IMR-90 (cell line): ENCODE data around the gene PLCD4. TPM values are rescaled to one million over a fixed set of nuclear protein-coding genes. Genes with fewer than 3 reads are reported as not detected.

Source experiments
- ATAC-seq: fragments of 200-7000 bp; cut with Tn5 transposase; 2 replicates; pipeline ENCODE4 v1.9.1; 2020; ENCODE audit warnings: low read depth, mild to moderate bottlenecking, moderate library complexity
- BruUV-seq: library from RNA; stranded (reverse); fragments of 400-500 nt; replicated peaks from 2 replicates; lab custom pipeline; 2021; lab: Mats Ljungman, UMichigan
- CTCF ChIA-PET: fragments of 300-600 bp; formaldehyde crosslinking; extraction: SDS; loops from one replicate; lab custom pipeline; 2021; ENCODE audit warnings: antibody characterized with exemption; lab: Yijun Ruan, JAX
- POLR2A ChIA-PET: fragments of 300-600 bp; sonication (Branson Sonifier 250); formaldehyde crosslinking; loops from one replicate; lab custom pipeline; 2022; ENCODE audit warnings: antibody characterized with exemption; ENCODE audit not compliant: unreplicated experiment; lab: Charles Lee
- DNase-seq: peaks from one replicate; pipeline ENCODE4 v3.0.0; 2013
- H2AFZ ChIP-seq: replicated peaks from 2 replicates; pipeline ENCODE3; 2013; ENCODE audit warnings: low read length, mild to moderate bottlenecking; ENCODE audit not compliant: poor library complexity
- H2AK5ac ChIP-seq: 2 replicates; pipeline ENCODE4 v1.6.1; 2013; ENCODE audit warnings: low read depth, low read length, inconsistent platforms
- H2AK9ac ChIP-seq: replicated peaks from 2 replicates; pipeline ENCODE3; 2013; ENCODE audit warnings: mild to moderate bottlenecking, low read depth, low read length, moderate library complexity; ENCODE audit not compliant: poor library complexity
- H2BK120ac ChIP-seq: 2 replicates; pipeline ENCODE4 v1.6.1; 2013; ENCODE audit warnings: low read depth, low read length, inconsistent platforms
- H2BK15ac ChIP-seq: 3 replicates; pipeline ENCODE4 v1.6.1; 2013; ENCODE audit warnings: low read depth, low read length, inconsistent platforms
- H2BK20ac ChIP-seq: 2 replicates; pipeline ENCODE4 v1.6.1; 2013; ENCODE audit warnings: low read depth, mild to moderate bottlenecking, inconsistent platforms, low read length, moderate library complexity
- H2BK5ac ChIP-seq: 2 replicates; pipeline ENCODE4 v1.6.1; 2013; ENCODE audit warnings: mild to moderate bottlenecking, low read depth, low read length, inconsistent platforms; ENCODE audit not compliant: poor library complexity, severe bottlenecking
- H3K14ac ChIP-seq: replicated peaks from 2 replicates; pipeline ENCODE4 v1.6.1; 2013; ENCODE audit warnings: low read depth, low read length, inconsistent platforms
- H3K18ac ChIP-seq: 2 replicates; pipeline ENCODE4 v1.6.1; 2013; ENCODE audit warnings: low read depth, low read length, control low read depth
- H3K23ac ChIP-seq: 2 replicates; pipeline ENCODE4 v1.6.1; 2013; ENCODE audit warnings: low read depth, low read length, inconsistent platforms
- H3K27ac ChIP-seq: 2 replicates; pipeline ENCODE4 v1.5.1; 2013; ENCODE audit warnings: mild to moderate bottlenecking, control low read depth, low read length; ENCODE audit not compliant: insufficient read depth
- H3K27me3 ChIP-seq: 2 replicates; pipeline ENCODE4 v1.6.1; 2013; ENCODE audit warnings: low read length; ENCODE audit not compliant: control insufficient read depth, insufficient read depth
- H3K36me3 ChIP-seq: 2 replicates; pipeline ENCODE4 v1.6.1; 2013; ENCODE audit warnings: low read length, mixed read lengths; ENCODE audit not compliant: control insufficient read depth, insufficient read depth
- H3K4ac ChIP-seq: 2 replicates; pipeline ENCODE4 v1.6.1; 2013; ENCODE audit warnings: low read depth, low read length, inconsistent platforms
- H3K4me1 ChIP-seq: 2 replicates; pipeline ENCODE4 v1.6.1; 2013; ENCODE audit warnings: low read length, mixed read lengths; ENCODE audit not compliant: control insufficient read depth, insufficient read depth
- H3K4me2 ChIP-seq: 2 replicates; pipeline ENCODE4 v1.6.1; 2013; ENCODE audit warnings: low read depth, mild to moderate bottlenecking, control low read depth, low read length, moderate library complexity
- H3K4me3 ChIP-seq: 2 replicates; pipeline ENCODE4 v1.5.1; 2013; ENCODE audit warnings: low read depth, mild to moderate bottlenecking, control low read depth, low read length, moderate library complexity; ENCODE audit not compliant: insufficient read depth
- H3K56ac ChIP-seq: 2 replicates; pipeline ENCODE4 v1.6.1; 2013; ENCODE audit warnings: low read length, inconsistent platforms; ENCODE audit not compliant: insufficient read depth; ENCODE audit errors: extremely low read depth
- H3K79me1 ChIP-seq, 2 experiments: 2 replicates each; pipeline ENCODE4 v1.6.1; 2013; ENCODE audit warnings: low read length in 2 of 2, inconsistent platforms in 1 of 2, low read depth in 1 of 2
- H3K9ac ChIP-seq: 2 replicates; pipeline ENCODE4 v1.6.1; 2013; ENCODE audit warnings: low read depth, low read length, control low read depth
- H3K9me1 ChIP-seq: 2 replicates; pipeline ENCODE4 v1.6.1; 2013; ENCODE audit warnings: low read length, inconsistent platforms; ENCODE audit not compliant: insufficient read depth
- H3K9me3 ChIP-seq: 2 replicates; pipeline ENCODE4 v1.6.1; 2013; ENCODE audit warnings: low read length; ENCODE audit not compliant: control insufficient read depth, insufficient read depth
- H4K20me1 ChIP-seq: 2 replicates; pipeline ENCODE4 v1.6.1; 2013; ENCODE audit warnings: low read length, inconsistent platforms; ENCODE audit not compliant: insufficient read depth
- H4K5ac ChIP-seq: 2 replicates; pipeline ENCODE4 v1.6.1; 2013; ENCODE audit warnings: mild to moderate bottlenecking, low read depth, low read length, control low read depth
- H4K8ac ChIP-seq, 2 experiments: 2 replicates each; pipeline ENCODE4 v1.6.1; 2013; ENCODE audit warnings: low read depth in 2 of 2, low read length in 2 of 2, control low read depth in 1 of 2, inconsistent platforms in 1 of 2
- H4K91ac ChIP-seq: 2 replicates; pipeline ENCODE4 v1.6.1; 2013; ENCODE audit warnings: low read depth, low read length, inconsistent platforms; ENCODE audit not compliant: insufficient read depth
- BHLHE40 ChIP-seq: fragments of 150-350 bp; IDR thresholded peaks from 2 replicates; pipeline ENCODE4 v1.6.1; 2016; ENCODE audit warnings: mild to moderate bottlenecking, low read depth, low read length
- CHD1 ChIP-seq: IDR thresholded peaks from 2 replicates; pipeline ENCODE4 v1.6.1; 2012; ENCODE audit warnings: low read depth, low read length, improper control_type of control experiment
- MAFK ChIP-seq: IDR thresholded peaks from 2 replicates; pipeline ENCODE4 v1.6.1; 2012; ENCODE audit warnings: low read depth, low read length, improper control_type of control experiment
- MAZ ChIP-seq: IDR thresholded peaks from 2 replicates; pipeline ENCODE4 v1.6.1; 2012; ENCODE audit warnings: low read depth, mild to moderate bottlenecking, low read length, improper control_type of control experiment, moderate library complexity, borderline replicate concordance
- POLR2A ChIP-seq: IDR thresholded peaks from 2 replicates; pipeline ENCODE4 v1.6.1; 2012; ENCODE audit warnings: mild to moderate bottlenecking, low read depth, low read length
- RAD21 ChIP-seq: IDR thresholded peaks from 2 replicates; pipeline ENCODE4 v1.6.1; 2012; ENCODE audit warnings: low read length, improper control_type of control experiment
- RCOR1 ChIP-seq: IDR thresholded peaks from 2 replicates; pipeline ENCODE4 v1.6.1; 2012; ENCODE audit warnings: mild to moderate bottlenecking, low read length, improper control_type of control experiment; ENCODE audit not compliant: insufficient replicate concordance
- WGBS, 2 experiments: methylation state at CpG; one replicate each; pipeline versions ENCODE4 v1.1.5 to v1.1.7; 2013; ENCODE audit warnings: missing lambda C conversion rate in 2 of 2; ENCODE audit not compliant: insufficient read length in 1 of 2; ENCODE audit errors: extremely low coverage in 2 of 2; 5-methylcytosine and 5-hydroxymethylcytosine counted together
- dilution Hi-C: fragments of 300-500 bp; cut with HindIII; formaldehyde crosslinking; loops from one replicate; pipeline ENCODE4 v1.14.3; 2018; ENCODE audit warnings: low sequenced_read_pairs; ENCODE audit not compliant: unreplicated experiment
- in situ Hi-C: fragments of 300-500 bp; cut with MboI; formaldehyde crosslinking; loops from 3 replicates; pipeline ENCODE4 v1.14.3; 2019; ENCODE audit warnings: low sequenced_read_pairs, inconsistent platforms, mixed read lengths
- intact Hi-C: fragments of 100-400 bp; cut with micrococcal nuclease; formaldehyde crosslinking; loops from 2 replicates; pipeline ENCODE4 v1.10.0; 2022
- polyA plus RNA-seq, 3 experiments: library from polyadenylated mRNA; depleted of rRNA; stranded (reverse); fragments of >200 nt; gene quantifications; 2 replicates each; pipeline ENCODE4 v1.2.3, GENCODE V29; 2012; ENCODE audit warnings: low replicate concordance in 1 of 3
- total RNA-seq: library from RNA; depleted of rRNA; stranded (reverse); fragments of >200 nt; gene quantifications from 2 replicates; pipeline ENCODE4 v1.2.3, GENCODE V29; 2012

PLCD4 gene
- total and polyA plus RNA-seq, 2 of the 4 experiments (the other 2 are of a cell fraction), result 1.9 to 2.0 TPM

- no peak overlapping the region; the same call in 1 of the 2 replicates for H4K91ac ChIP-seq
- no peak overlapping the region for H3K56ac ChIP-seq
- H2AK5ac ChIP-seq, result 0 out of 2 replicates have a peak overlapping the region, but pooled peaks have one; percentile 20
- no peak overlapping the region for H2BK120ac ChIP-seq
- in situ Hi-C loops (no loop called here), intact Hi-C loops (no loop called here), dilution Hi-C loops (no loop called here)
- no peak overlapping the region for H3K9ac ChIP-seq
- no peaks in the 10 kb centered on the region for H3K9me3 ChIP-seq
- no peak overlapping the region for H3K4me3 ChIP-seq
- H3K4me2 ChIP-seq, result no peak overlapping the region
- TF ChIP-seq RAD21 (no peak), MAFK (no peak), BHLHE40 (no peak), MAZ (no peak), RCOR1 (no peak), CHD1 (no peak), POLR2A (no peak)
- ChIA-PET CTCF (interaction anchor here (1.0 kb wide), 1 partner anchor 15 kb away, joined by 3 read pairs; no protein-coding TSS in a partner anchor), POLR2A (no interaction called here)
- no peak overlapping the region for H4K8ac ChIP-seq
- H3K27me3 ChIP-seq, result no peaks in the 10 kb centered on the region
- H2BK20ac ChIP-seq, result no peak overlapping the region
- no peak overlapping the region for H3K14ac ChIP-seq
- no peak for DNase-seq
- no peak overlapping the region for H2BK5ac ChIP-seq
- no peak overlapping the region for H2AFZ ChIP-seq
- no peak overlapping the region for H3K27ac ChIP-seq
- no peak overlapping the region for H3K18ac ChIP-seq
- H3K4me1 ChIP-seq, result peaks cover 2% of the 10 kb centered on the region; the same call in 1 of the 2 replicates
- H2AK9ac ChIP-seq, result no peak overlapping the region
- no peak overlapping the region for H4K5ac ChIP-seq
- peak overlapping the region; percentile 66; the same call in 1 of the 2 replicates for H3K23ac ChIP-seq
- peaks cover 18 to 57% of the 10 kb centered on the region in 2 experiments for H3K79me1 ChIP-seq
- WGBS, 2 experiments, result 86% methylated on average over 2 of the region's 3 CpGs; no CpG with 5 or more reads in 1 of the 2 experiments
- H3K36me3 ChIP-seq, result peaks cover 7% of the 10 kb centered on the region
- no peak overlapping the region for H3K4ac ChIP-seq
- no TSS peak for BruUV-seq
- ATAC-seq, result no peak
- peaks cover 13% of the 10 kb centered on the region for H4K20me1 ChIP-seq
- H2BK15ac ChIP-seq, result no peak overlapping the region
- H3K9me1 ChIP-seq, result peaks cover 8% of the 10 kb centered on the region
Measured at GRCh38 chr2:218577482-218578220, 30.0 kb upstream of the PLCD4 start.
